ENCODE results near the gene ABCC6.
"Not testable (repeated sequence)": the region's sequence is repeated elsewhere in the genome, so short reads cannot be mapped to it uniquely, and the experiment has no call there.

- TF ChIP-seq, protein P1, sequence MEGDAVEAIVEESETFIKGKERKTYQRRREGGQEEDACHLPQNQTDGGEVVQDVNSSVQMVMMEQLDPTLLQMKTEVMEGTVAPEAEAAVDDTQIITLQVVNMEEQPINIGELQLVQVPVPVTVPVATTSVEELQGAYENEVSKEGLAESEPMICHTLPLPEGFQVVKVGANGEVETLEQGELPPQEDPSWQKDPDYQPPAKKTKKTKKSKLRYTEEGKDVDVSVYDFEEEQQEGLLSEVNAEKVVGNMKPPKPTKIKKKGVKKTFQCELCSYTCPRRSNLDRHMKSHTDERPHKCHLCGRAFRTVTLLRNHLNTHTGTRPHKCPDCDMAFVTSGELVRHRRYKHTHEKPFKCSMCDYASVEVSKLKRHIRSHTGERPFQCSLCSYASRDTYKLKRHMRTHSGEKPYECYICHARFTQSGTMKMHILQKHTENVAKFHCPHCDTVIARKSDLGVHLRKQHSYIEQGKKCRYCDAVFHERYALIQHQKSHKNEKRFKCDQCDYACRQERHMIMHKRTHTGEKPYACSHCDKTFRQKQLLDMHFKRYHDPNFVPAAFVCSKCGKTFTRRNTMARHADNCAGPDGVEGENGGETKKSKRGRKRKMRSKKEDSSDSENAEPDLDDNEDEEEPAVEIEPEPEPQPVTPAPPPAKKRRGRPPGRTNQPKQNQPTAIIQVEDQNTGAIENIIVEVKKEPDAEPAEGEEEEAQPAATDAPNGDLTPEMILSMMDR (IDR thresholded peaks at IDR 0.05; ENCODE audit: insufficient read depth, low read length, poor library complexity, severe bottlenecking) = not testable (repeated sequence)
- TF ChIP-seq EZH2phosphoT487 (conservative IDR thresholded peaks at IDR 0.05; ENCODE audit: low read length) = not testable (repeated sequence)
Observed at GRCh38 chr16:16263947-16264346, 40.7 kb upstream of the ABCC6 start.
